Neuronal stem cell (in vitro differentiated cells): Measurements from ENCODE around the gene RGL1.

ENCODE experiments used
- DNase-seq: peaks from one replicate; pipeline ENCODE4 v3.0.0-alpha.2; 2013; ENCODE audit warnings: low spot score
- H2AFZ ChIP-seq: one replicate; pipeline ENCODE4 v1.6.1; 2013; ENCODE audit warnings: mild to moderate bottlenecking, low read length, inconsistent platforms
- H2AK5ac ChIP-seq: 2 replicates; pipeline ENCODE4 v1.6.1; 2013; ENCODE audit warnings: low read depth, mild to moderate bottlenecking, inconsistent platforms, low read length, moderate library complexity, mixed read lengths
- H2BK120ac ChIP-seq: 2 replicates; pipeline ENCODE4 v1.6.1; 2013; ENCODE audit warnings: low read depth, mild to moderate bottlenecking, inconsistent platforms, low read length, moderate library complexity, mixed read lengths
- H2BK12ac ChIP-seq: one replicate; pipeline ENCODE4 v1.6.1; 2013; ENCODE audit warnings: low read length, inconsistent platforms
- H2BK15ac ChIP-seq: 2 replicates; pipeline ENCODE4 v1.6.1; 2013; ENCODE audit warnings: mild to moderate bottlenecking, low read length, inconsistent platforms, mixed read lengths
- H2BK5ac ChIP-seq: one replicate; pipeline ENCODE4 v1.6.1; 2013; ENCODE audit warnings: inconsistent platforms, mild to moderate bottlenecking, low read length, moderate library complexity
- H3K14ac ChIP-seq: one replicate; pipeline ENCODE4 v1.6.1; 2013; ENCODE audit warnings: low read length, inconsistent platforms
- H3K18ac ChIP-seq: 2 replicates; pipeline ENCODE4 v1.6.1; 2013; ENCODE audit warnings: low read length, inconsistent platforms
- H3K23ac ChIP-seq: 2 replicates; pipeline ENCODE4 v1.6.1; 2013; ENCODE audit warnings: low read depth, mild to moderate bottlenecking, mixed read lengths, low read length, inconsistent platforms; ENCODE audit not compliant: poor library complexity
- H3K27ac ChIP-seq: replicated peaks from 3 replicates; pipeline ENCODE4 v1.5.1; 2013; ENCODE audit warnings: low read length, inconsistent platforms
- H3K27me3 ChIP-seq, 3 experiments: 2 replicates each; pipeline ENCODE4 v1.6.1; 2013; ENCODE audit warnings: low read length in 3 of 3, mild to moderate bottlenecking in 2 of 3, inconsistent platforms in 1 of 3, low read depth in 1 of 3, mixed read lengths in 1 of 3, moderate library complexity in 1 of 3; ENCODE audit not compliant: control insufficient read depth in 3 of 3, insufficient read depth in 3 of 3
- H3K36me3 ChIP-seq, 2 donors: replicated peaks in 1 of 2; 2 replicates each; pipeline ENCODE4 v1.6.1; 2013; ENCODE audit warnings: low read length in 2 of 2; ENCODE audit not compliant: control insufficient read depth in 2 of 2, insufficient read depth in 2 of 2
- H3K4ac ChIP-seq: 2 replicates; pipeline ENCODE4 v1.6.1; 2013; ENCODE audit warnings: inconsistent platforms, mild to moderate bottlenecking, low read length, moderate library complexity
- H3K4me1 ChIP-seq, 2 donors: 1 replicate in 1 of 2; 2 replicates in 1 of 2; pipeline ENCODE4 v1.6.1; 2013; ENCODE audit warnings: low read length in 2 of 2, low read depth in 1 of 2; ENCODE audit not compliant: control insufficient read depth in 2 of 2, insufficient read depth in 1 of 2
- H3K4me2 ChIP-seq: one replicate; pipeline ENCODE4 v1.6.1; 2013; ENCODE audit warnings: mild to moderate bottlenecking, low read length, inconsistent platforms; ENCODE audit not compliant: insufficient read depth, poor library complexity, severe bottlenecking
- H3K4me3 ChIP-seq, 2 donors: 2 replicates each; pipeline ENCODE4 v1.5.1; 2013; ENCODE audit warnings: low read length in 2 of 2, mild to moderate bottlenecking in 2 of 2, inconsistent platforms in 1 of 2, moderate library complexity in 1 of 2
- H3K79me1 ChIP-seq: one replicate; pipeline ENCODE4 v1.6.1; 2013; ENCODE audit warnings: low read depth, mild to moderate bottlenecking, inconsistent platforms, low read length, moderate library complexity
- H3K9ac ChIP-seq: one replicate; pipeline ENCODE4 v1.6.1; 2013; ENCODE audit warnings: mild to moderate bottlenecking, low read depth, low read length, inconsistent platforms; ENCODE audit not compliant: poor library complexity
- H3K9me3 ChIP-seq, 2 donors: replicated peaks in 1 of 2; 2 replicates each; pipeline versions ENCODE3 to v1.6.1; 2013; ENCODE audit warnings: low read length in 2 of 2, mild to moderate bottlenecking in 2 of 2, inconsistent platforms in 1 of 2, low read depth in 1 of 2, mixed read lengths in 1 of 2, moderate library complexity in 1 of 2; ENCODE audit not compliant: control insufficient read depth in 2 of 2, insufficient read depth in 1 of 2
- H4K8ac ChIP-seq: one replicate; pipeline ENCODE4 v1.6.1; 2013; ENCODE audit warnings: low read depth, mild to moderate bottlenecking, inconsistent platforms, low read length, moderate library complexity
- H4K91ac ChIP-seq: one replicate; pipeline ENCODE4 v1.6.1; 2013; ENCODE audit warnings: low read length, low read depth, mild to moderate bottlenecking, inconsistent platforms; ENCODE audit not compliant: poor library complexity
- WGBS, 2 donors: extraction: QIAGEN DNeasy Blood & Tissue Kit; methylation state at CpG; one replicate each; pipeline ENCODE4 v1.1.7; 2013; ENCODE audit warnings: missing lambda C conversion rate in 2 of 2, mixed read lengths in 1 of 2; ENCODE audit not compliant: insufficient read length in 2 of 2, insufficient replicate concordance in 1 of 2; ENCODE audit errors: extremely low coverage in 2 of 2; 5-methylcytosine and 5-hydroxymethylcytosine counted together

The RGL1 gene

GRCh38 chr1:183841550-183841949 is 36.6 kb downstream of the RGL1 start:
- H3K36me3 ChIP-seq: no peaks in the 10 kb centered on the region
- H4K91ac ChIP-seq: no peak overlapping the region
- no peak overlapping the region for H3K18ac ChIP-seq
- no peak overlapping the region for H2BK12ac ChIP-seq
- H3K14ac ChIP-seq: no peak overlapping the region
- H3K4ac ChIP-seq: no peak overlapping the region
- no peak overlapping the region for H3K27ac ChIP-seq
- H3K27me3 ChIP-seq: no peaks in the 10 kb centered on the region
- DNase-seq: no peak
- no peak overlapping the region for H2BK15ac ChIP-seq
- peaks cover 7 to 11% of the 10 kb centered on the region in 2 donors for H3K4me1 ChIP-seq
- no peak overlapping the region for H2BK5ac ChIP-seq
- no peak overlapping the region for H3K4me2 ChIP-seq
- H2AFZ ChIP-seq: no peak overlapping the region
- no CpG with 5 or more reads among the region's 1 CpG for WGBS, 2 donors
- H3K23ac ChIP-seq: no peak overlapping the region
- H4K8ac ChIP-seq: no peak overlapping the region
- H3K9me3 ChIP-seq: no peaks in the 10 kb centered on the region
- H3K79me1 ChIP-seq: no peaks in the 10 kb centered on the region
- H2BK120ac ChIP-seq: no peak overlapping the region
- H3K9ac ChIP-seq: no peak overlapping the region
- no peak overlapping the region for H2AK5ac ChIP-seq
- H3K4me3 ChIP-seq: no peak overlapping the region

GRCh38 chr1:183841950-183842794 is 37.3 kb downstream of the RGL1 start:
- H3K36me3 ChIP-seq: no peaks in the 10 kb centered on the region
- no CpG with 5 or more reads among the region's 9 CpGs for WGBS, 2 donors
- no peak overlapping the region for H2BK120ac ChIP-seq
- H3K23ac ChIP-seq: no peak overlapping the region
- no peak overlapping the region for H2AFZ ChIP-seq
- H4K91ac ChIP-seq: no peak overlapping the region
- H3K4ac ChIP-seq: no peak overlapping the region
- H3K27ac ChIP-seq: no peak overlapping the region
- no peak overlapping the region for H2BK15ac ChIP-seq
- H3K4me2 ChIP-seq: no peak overlapping the region
- H3K4me1 ChIP-seq: peaks cover 4 to 5% of the 10 kb centered on the region in 2 donors
- DNase-seq: no peak
- no peak overlapping the region for H3K9ac ChIP-seq
- no peak overlapping the region for H3K14ac ChIP-seq
- H2BK12ac ChIP-seq: no peak overlapping the region
- H3K27me3 ChIP-seq: no peaks in the 10 kb centered on the region
- no peaks in the 10 kb centered on the region for H3K9me3 ChIP-seq
- no peak overlapping the region for H3K4me3 ChIP-seq
- no peak overlapping the region for H4K8ac ChIP-seq
- H2BK5ac ChIP-seq: no peak overlapping the region
- no peak overlapping the region for H2AK5ac ChIP-seq
- H3K79me1 ChIP-seq: no peaks in the 10 kb centered on the region
- no peak overlapping the region for H3K18ac ChIP-seq

- Histone ChIP-seq H2BK120ac (no peak overlapping the region), H3K23ac (no peak overlapping the region), H4K8ac (no peak overlapping the region), H3K36me3 (no peaks in the 10 kb centered on the region), H3K4ac (no peak overlapping the region), H2BK12ac (no peak overlapping the region), H3K4me3 (no peak overlapping the region), H3K18ac (no peak overlapping the region), H2AK5ac (no peak overlapping the region), H3K27me3 (no peaks in the 10 kb centered on the region), H3K14ac (no peak overlapping the region), H2BK15ac (no peak overlapping the region), H3K9ac (no peak overlapping the region), H3K9me3 (no peaks in the 10 kb centered on the region), H3K79me1 (no peaks in the 10 kb centered on the region), H4K91ac (no peak overlapping the region), H3K27ac (no peak overlapping the region), H2BK5ac (no peak overlapping the region), H3K4me1 (peaks cover 0 to under 1% of the 10 kb centered on the region in 2 donors), H3K4me2 (no peak overlapping the region), H2AFZ (no peak overlapping the region)
- DNase-seq: no peak
- no CpG with 5 or more reads among the region's 2 CpGs for WGBS, 2 donors
Measured at GRCh38 chr1:183842795-183843144, 37.9 kb downstream of the RGL1 start.

- Histone ChIP-seq H4K8ac (no peak overlapping the region), H3K4me3 (no peak overlapping the region), H3K18ac (no peak overlapping the region), H3K14ac (no peak overlapping the region), H2BK12ac (no peak overlapping the region), H3K9ac (no peak overlapping the region), H2BK120ac (no peak overlapping the region), H3K9me3 (no peaks in the 10 kb centered on the region), H3K36me3 (no peaks in the 10 kb centered on the region), H3K79me1 (no peaks in the 10 kb centered on the region), H2BK5ac (no peak overlapping the region), H3K27me3 (no peaks in the 10 kb centered on the region), H3K23ac (no peak overlapping the region), H2AFZ (no peak overlapping the region), H3K4me2 (no peak overlapping the region), H2AK5ac (no peak overlapping the region), H2BK15ac (no peak overlapping the region), H4K91ac (no peak overlapping the region), H3K4me1 (no peaks in the 10 kb centered on the region), H3K27ac (no peak overlapping the region), H3K4ac (no peak overlapping the region)
- WGBS, 2 donors: no CpG with 5 or more reads among the region's 2 CpGs
- DNase-seq: no peak
Measured at GRCh38 chr1:183844806-183845205, 39.9 kb downstream of the RGL1 start.
